HL-60 (cell line): ENCODE results near the gene GCNT2.
"Not testable (repeated sequence)": the region's sequence is repeated elsewhere in the genome, so short reads cannot be mapped to it uniquely, and the experiment has no call there.

ENCODE experiments used
- DNase-seq, 2 experiments: peaks; one replicate each; pipeline ENCODE4 v3.0.0-alpha.2; 2010 to 2020; ENCODE audit warnings: low read depth in 1 of 2, low spot score in 1 of 2
- H3K27ac ChIP-seq: fragments of 250-450 bp; sonication (Bioruptor Pico); replicated peaks from 2 replicates; pipeline ENCODE4 v1.5.1; 2020; ENCODE audit warnings: mild to moderate bottlenecking, moderate library complexity
- H3K27me3 ChIP-seq: fragments of 250-450 bp; sonication (Bioruptor Pico); 2 replicates; pipeline ENCODE4 v1.5.1; 2021; ENCODE audit warnings: mild to moderate bottlenecking, moderate library complexity; ENCODE audit not compliant: insufficient read depth, poor library complexity, severe bottlenecking
- H3K4me3 ChIP-seq: replicated peaks from 2 replicates; pipeline ENCODE4 v1.5.1; 2011; ENCODE audit warnings: mild to moderate bottlenecking, control low read depth, low read length; ENCODE audit not compliant: insufficient read depth
- CTCF ChIP-seq: IDR thresholded peaks from one replicate; pipeline ENCODE4 v1.5.1; 2011; ENCODE audit warnings: low read length, control low read depth, inconsistent platforms; ENCODE audit not compliant: insufficient read depth
- GABPA ChIP-seq: IDR thresholded peaks from 2 replicates; pipeline ENCODE4 v1.6.1; 2012; ENCODE audit warnings: low read depth
- POLR2AphosphoS5 ChIP-seq: IDR thresholded peaks from 2 replicates; pipeline ENCODE4 v1.6.1; 2012; ENCODE audit warnings: low read depth
- REST ChIP-seq: IDR thresholded peaks from 2 replicates; pipeline ENCODE4 v1.6.1; 2012; ENCODE audit warnings: low read depth; ENCODE audit not compliant: insufficient replicate concordance
- SPI1 ChIP-seq: IDR thresholded peaks from 2 replicates; pipeline ENCODE4 v1.6.1; 2012; ENCODE audit warnings: low read depth, mild to moderate bottlenecking, borderline replicate concordance

GCNT2 gene

GRCh38 chr6:10526156-10526555, 5.0 kb downstream of the GCNT2 start:
- Histone ChIP-seq H3K4me3 (no peak overlapping the region), H3K27ac (no peak overlapping the region), H3K27me3 (no peaks in the 10 kb centered on the region)
- TF ChIP-seq REST (no peak), SPI1 (no peak), CTCF (no peak), GABPA (no peak), POLR2AphosphoS5 (no peak)
- no peak for DNase-seq

- H3K27ac ChIP-seq = peak overlapping the region; percentile 14
- no peak for DNase-seq
- H3K4me3 ChIP-seq = no peak overlapping the region
- H3K27me3 ChIP-seq = no peaks in the 10 kb centered on the region
- TF ChIP-seq POLR2AphosphoS5 (no peak), SPI1 (no peak), REST (no peak), GABPA (no peak), CTCF (no peak)
These were observed 7.2 kb downstream of the GCNT2 start for GRCh38 chr6:10528158-10528981.

- no peak for TF ChIP-seq POLR2AphosphoS5
- no peak for TF ChIP-seq CTCF
- TF ChIP-seq REST = no peak
- no peak for TF ChIP-seq GABPA
- no peak for TF ChIP-seq SPI1
- Histone ChIP-seq H3K27me3 (no peaks in the 10 kb centered on the region), H3K27ac (no peak overlapping the region), H3K4me3 (no peak overlapping the region)
- DNase-seq = no peak
These were observed 8.2 kb downstream of the GCNT2 start for GRCh38 chr6:10529231-10529801.

GRCh38 chr6:10529828-10530374, 8.8 kb downstream of the GCNT2 start:
- H3K4me3 ChIP-seq, H3K27ac ChIP-seq: not testable (repeated sequence)

More at GRCh38 chr6:10529828-10530374, 8.8 kb downstream of the GCNT2 start:
- not testable (repeated sequence) for DNase-seq, H3K27me3 ChIP-seq
